ENCODE data around the gene RAD51AP2.

The RAD51AP2 gene

DNA sequence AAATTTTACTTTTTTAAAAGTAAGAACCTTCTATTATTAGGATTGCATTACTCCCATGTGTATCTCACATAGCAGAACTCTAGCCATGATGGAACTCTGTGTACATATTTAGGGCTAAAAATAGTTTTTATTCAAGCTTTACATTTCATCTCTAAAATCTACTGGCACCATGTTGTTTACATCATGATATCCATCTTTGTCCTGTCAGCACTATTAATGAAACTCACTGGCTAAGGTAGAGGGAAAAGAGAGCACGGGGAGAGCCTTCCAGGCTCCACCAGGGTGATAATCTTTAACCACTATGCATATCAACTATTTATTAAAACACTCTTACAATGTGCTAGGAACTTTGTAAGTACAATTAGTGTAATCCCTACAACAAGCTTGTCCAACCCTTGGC, 34.7 kb downstream of the RAD51AP2 start:
- intact Hi-C loops (cut with DNase I; ENCODE audit: low total_unique reads) = no loop called here
- H3K9me3 ChIP-seq = no peaks in the 10 kb centered on the region
- H3K36me3 ChIP-seq = no peaks in the 10 kb centered on the region
- H3K27ac ChIP-seq = no peak overlapping the region
- no peaks in the 10 kb centered on the region for H3K4me1 ChIP-seq
- H3K4me3 ChIP-seq = no peak overlapping the region
- H3K27me3 ChIP-seq = no peaks in the 10 kb centered on the region
- TF ChIP-seq, protein P1, sequence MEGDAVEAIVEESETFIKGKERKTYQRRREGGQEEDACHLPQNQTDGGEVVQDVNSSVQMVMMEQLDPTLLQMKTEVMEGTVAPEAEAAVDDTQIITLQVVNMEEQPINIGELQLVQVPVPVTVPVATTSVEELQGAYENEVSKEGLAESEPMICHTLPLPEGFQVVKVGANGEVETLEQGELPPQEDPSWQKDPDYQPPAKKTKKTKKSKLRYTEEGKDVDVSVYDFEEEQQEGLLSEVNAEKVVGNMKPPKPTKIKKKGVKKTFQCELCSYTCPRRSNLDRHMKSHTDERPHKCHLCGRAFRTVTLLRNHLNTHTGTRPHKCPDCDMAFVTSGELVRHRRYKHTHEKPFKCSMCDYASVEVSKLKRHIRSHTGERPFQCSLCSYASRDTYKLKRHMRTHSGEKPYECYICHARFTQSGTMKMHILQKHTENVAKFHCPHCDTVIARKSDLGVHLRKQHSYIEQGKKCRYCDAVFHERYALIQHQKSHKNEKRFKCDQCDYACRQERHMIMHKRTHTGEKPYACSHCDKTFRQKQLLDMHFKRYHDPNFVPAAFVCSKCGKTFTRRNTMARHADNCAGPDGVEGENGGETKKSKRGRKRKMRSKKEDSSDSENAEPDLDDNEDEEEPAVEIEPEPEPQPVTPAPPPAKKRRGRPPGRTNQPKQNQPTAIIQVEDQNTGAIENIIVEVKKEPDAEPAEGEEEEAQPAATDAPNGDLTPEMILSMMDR (IDR thresholded peaks at IDR 0.05) = no peak
- no peak for DNase-seq

DNA sequence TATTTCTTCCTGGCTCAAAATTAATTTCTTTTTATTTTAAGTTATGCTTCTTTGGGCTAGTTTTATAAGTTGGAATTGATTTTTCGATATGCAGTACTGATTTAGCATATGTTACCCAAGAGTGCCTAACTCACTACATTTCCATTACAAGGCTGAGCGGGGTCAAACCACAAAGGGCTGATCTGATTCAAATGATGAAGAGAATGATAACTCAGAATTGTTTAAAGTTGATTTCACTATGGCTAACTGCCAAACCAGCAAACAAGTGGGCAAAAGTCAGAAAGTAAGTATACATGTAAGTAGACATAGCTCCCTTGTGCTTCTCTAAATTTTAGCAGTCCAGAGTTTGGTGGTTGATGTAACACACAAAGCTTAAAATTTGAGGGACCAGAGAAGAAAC, 35.6 kb downstream of the RAD51AP2 start:
- intact Hi-C loops (cut with DNase I; ENCODE audit: low total_unique reads) = no loop called here
- no peak for DNase-seq

DNA sequence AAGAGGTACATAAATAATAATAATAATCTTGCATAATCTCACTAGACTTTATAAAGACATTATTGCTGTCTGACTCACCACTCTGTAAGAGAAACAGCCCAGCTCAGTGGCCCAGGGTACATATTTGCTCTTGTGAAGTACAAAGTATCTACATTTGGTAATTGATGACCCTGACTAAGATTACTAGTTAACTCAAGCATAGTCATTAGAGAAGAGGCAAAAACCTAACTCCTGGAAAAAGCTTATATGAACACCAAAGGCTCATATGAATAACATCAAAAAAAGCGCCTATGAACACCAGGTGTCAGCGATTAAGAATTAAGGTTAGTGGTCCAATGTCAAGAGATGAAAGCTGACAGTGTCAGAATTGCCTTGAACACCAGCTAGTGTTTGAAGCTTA, 38.4 kb downstream of the RAD51AP2 start:
- Histone ChIP-seq H3K27me3 (no peaks in the 10 kb centered on the region), H3K27ac (no peak overlapping the region), H3K4me1 (no peaks in the 10 kb centered on the region), H3K9me3 (no peaks in the 10 kb centered on the region), H3K4me3 (no peak overlapping the region), H3K36me3 (no peaks in the 10 kb centered on the region)
- TF ChIP-seq, protein P1 (IDR thresholded peaks at IDR 0.05) = no peak
- DNase-seq = no peak
- intact Hi-C loops (cut with DNase I; ENCODE audit: low total_unique reads) = loop anchor here (10.0 kb wide), 1 partner anchor 95 kb away; no protein-coding TSS in a partner anchor

More for the DNA sequence above, 35.6 kb downstream of the RAD51AP2 start:
- no peaks in the 10 kb centered on the region for H3K27me3 ChIP-seq
- no peaks in the 10 kb centered on the region for H3K36me3 ChIP-seq
- no peak overlapping the region for H3K4me3 ChIP-seq
- TF ChIP-seq, protein P1 (IDR thresholded peaks at IDR 0.05) = no peak
- H3K9me3 ChIP-seq = no peaks in the 10 kb centered on the region
- H3K27ac ChIP-seq = no peak overlapping the region
- no peaks in the 10 kb centered on the region for H3K4me1 ChIP-seq

DNA sequence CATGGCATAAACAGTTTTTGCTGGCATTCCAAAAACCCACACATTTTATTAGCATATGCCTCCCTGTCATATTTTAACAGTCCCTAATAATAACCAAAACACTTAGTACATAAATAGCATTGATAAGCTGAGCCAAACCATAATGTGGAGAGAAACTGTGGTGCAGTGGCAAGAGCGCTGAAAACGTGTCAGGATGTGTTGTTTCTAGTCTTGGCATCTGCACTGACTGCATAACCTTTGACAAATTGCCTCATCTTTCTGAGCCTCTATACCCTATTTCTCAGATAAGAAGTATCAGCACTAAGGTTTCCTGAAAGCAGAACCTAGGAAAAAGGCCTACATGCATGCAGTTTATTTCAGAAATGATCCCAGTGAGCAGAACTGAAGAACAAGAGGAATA, 41.4 kb downstream of the RAD51AP2 start:
- Histone ChIP-seq H3K27ac (no peak overlapping the region), H3K36me3 (no peaks in the 10 kb centered on the region), H3K4me3 (no peak overlapping the region), H3K27me3 (no peaks in the 10 kb centered on the region), H3K9me3 (no peaks in the 10 kb centered on the region), H3K4me1 (no peaks in the 10 kb centered on the region)
- TF ChIP-seq, protein P1 (IDR thresholded peaks at IDR 0.05) = no peak
- no peak for DNase-seq
- intact Hi-C loops (cut with DNase I; ENCODE audit: low total_unique reads) = loop anchor here (10.0 kb wide), 1 partner anchor 98 kb away; no protein-coding TSS in a partner anchor

DNA sequence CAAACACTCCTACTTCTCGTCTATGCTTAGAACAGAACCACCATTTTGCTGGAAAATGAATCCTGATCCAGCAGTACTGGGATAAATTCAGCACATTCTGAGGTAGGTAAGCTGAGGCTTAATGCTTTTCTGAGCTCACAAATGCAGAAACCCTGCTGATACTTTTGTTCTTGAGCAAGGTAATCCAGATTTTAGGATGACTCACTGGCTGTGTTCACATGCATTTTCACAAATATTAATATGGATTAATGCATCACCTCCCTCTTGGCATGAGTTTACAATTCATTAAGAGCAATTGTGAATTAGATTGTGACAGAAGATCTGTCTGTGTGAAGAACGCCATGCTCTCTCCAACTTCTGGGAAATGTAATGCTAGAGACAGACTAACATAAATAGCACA, 42.2 kb downstream of the RAD51AP2 start:
- no peak for DNase-seq
- Histone ChIP-seq H3K27me3 (no peaks in the 10 kb centered on the region), H3K4me1 (no peaks in the 10 kb centered on the region), H3K4me3 (no peak overlapping the region), H3K27ac (no peak overlapping the region), H3K36me3 (no peaks in the 10 kb centered on the region), H3K9me3 (no peaks in the 10 kb centered on the region)
- intact Hi-C loops (cut with DNase I; ENCODE audit: low total_unique reads) = loop anchor here (10.0 kb wide), 1 partner anchor 99 kb away; no protein-coding TSS in a partner anchor
- TF ChIP-seq, protein P1 (IDR thresholded peaks at IDR 0.05) = no peak

DNA sequence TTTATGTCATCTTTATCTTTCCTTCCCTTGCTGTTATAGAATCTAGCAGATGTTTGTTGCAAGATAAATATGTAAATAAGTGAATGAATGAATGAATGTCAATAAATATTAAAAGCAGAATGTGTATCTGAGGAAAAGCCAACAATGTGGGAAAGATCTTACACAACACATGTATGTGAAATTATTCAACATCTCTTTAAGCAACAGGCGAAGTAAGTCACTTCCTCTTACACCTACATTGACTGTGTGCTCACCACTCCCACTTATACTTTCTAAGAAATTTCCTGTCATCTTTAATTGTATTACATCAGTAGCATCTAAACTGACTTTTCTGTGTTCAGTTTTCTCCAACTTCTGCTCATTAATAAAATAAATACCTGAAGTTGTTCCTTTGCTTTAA, 43.0 kb downstream of the RAD51AP2 start:
- Histone ChIP-seq H3K27ac (no peak overlapping the region), H3K36me3 (no peaks in the 10 kb centered on the region), H3K9me3 (peaks cover 0 to 2% (median 0%) of the 10 kb centered on the region in 3 donors), H3K4me3 (no peak overlapping the region), H3K4me1 (no peaks in the 10 kb centered on the region), H3K27me3 (no peaks in the 10 kb centered on the region)
- intact Hi-C loops (cut with DNase I; ENCODE audit: low total_unique reads) = loop anchor here (10.0 kb wide), 1 partner anchor 100 kb away; no protein-coding TSS in a partner anchor
- no peak for DNase-seq
- TF ChIP-seq, protein P1 (IDR thresholded peaks at IDR 0.05) = no peak

All from tibial artery (tissue), 4 donors.